ENCODE data around the gene SLC38A1.
A peak's percentile ranks its signal among the peaks of the same experiment; 100 is the strongest.

SLC38A1 gene

DNA sequence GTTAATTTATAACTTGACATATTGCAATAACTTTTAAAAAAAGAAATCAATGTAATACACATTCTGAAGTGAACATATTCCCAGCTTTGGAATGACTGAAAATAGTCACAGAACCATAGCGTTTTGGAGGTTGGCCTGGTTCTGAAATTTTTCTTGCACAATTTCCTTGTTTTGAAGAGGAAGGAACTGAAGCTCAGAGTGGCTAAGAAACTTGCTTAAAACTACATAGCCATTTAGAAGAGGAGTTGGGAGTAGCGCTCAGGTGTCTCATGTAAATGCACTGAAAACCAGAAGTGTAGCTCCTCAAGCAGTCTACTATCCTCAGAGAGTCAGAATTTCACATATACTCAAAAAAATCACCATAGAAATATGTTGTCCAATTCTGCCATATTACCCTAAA lies 41.2 kb downstream of the SLC38A1 start:
- no peak for DNase-seq

DNA sequence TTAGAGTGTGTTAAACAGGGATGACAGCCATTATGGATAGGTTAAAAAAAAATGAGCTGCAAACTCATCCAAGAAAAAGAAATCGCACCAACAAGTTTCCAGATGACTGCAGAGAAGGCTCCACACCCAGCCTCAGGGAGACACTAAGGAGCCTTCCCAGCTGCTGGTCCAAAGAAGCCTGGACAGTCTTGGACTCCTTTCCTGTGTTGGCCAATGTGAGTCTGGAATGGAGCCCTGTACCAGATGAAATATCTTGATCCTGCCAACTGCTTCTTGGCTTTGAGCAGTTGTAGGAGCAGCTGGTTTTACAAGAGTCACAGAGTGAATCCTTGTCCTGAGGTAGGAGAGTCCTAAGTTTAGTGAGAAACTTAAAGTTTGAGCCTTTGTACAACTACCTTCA lies 44.5 kb downstream of the SLC38A1 start:
- no peak for DNase-seq

DNA sequence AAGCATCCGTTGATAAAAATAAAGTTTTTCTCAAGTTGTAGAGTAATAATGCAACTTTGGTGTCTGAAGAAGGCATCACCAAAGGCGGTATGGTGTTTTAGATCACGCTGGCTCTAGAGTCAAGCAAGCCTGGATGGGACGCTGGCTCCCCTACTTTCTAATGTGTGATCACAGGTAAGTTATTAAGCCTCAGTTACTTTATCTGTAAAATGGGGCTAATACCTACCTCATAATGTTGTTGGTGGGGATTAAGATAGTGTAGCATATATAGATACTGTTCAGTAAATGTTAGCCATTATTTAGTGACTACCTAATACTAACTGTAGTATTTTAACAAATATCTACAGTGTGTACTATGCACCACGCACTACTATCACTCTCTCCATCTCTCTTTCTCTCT lies 45.8 kb downstream of the SLC38A1 start:
- no peak for DNase-seq

DNA sequence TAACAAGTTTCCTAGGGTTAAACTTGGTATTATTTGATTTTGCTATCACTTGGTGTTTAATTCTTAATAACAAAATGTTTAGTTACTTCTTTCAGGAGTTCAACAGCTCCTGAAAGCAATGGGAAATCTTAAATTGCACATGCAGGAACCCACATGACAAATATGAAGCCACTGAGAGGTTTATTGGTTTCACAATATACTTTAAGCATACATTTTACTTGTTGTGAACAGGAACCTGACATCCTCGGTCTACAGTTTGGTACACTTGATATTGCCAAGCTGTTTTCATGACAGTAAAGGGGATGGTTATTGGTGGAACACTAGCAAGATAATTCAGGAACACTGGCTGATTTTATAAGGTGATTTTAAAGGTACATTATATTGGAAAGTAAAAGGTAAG lies 46.2 kb downstream of the SLC38A1 start:
- peak; percentile 47 for DNase-seq

DNA sequence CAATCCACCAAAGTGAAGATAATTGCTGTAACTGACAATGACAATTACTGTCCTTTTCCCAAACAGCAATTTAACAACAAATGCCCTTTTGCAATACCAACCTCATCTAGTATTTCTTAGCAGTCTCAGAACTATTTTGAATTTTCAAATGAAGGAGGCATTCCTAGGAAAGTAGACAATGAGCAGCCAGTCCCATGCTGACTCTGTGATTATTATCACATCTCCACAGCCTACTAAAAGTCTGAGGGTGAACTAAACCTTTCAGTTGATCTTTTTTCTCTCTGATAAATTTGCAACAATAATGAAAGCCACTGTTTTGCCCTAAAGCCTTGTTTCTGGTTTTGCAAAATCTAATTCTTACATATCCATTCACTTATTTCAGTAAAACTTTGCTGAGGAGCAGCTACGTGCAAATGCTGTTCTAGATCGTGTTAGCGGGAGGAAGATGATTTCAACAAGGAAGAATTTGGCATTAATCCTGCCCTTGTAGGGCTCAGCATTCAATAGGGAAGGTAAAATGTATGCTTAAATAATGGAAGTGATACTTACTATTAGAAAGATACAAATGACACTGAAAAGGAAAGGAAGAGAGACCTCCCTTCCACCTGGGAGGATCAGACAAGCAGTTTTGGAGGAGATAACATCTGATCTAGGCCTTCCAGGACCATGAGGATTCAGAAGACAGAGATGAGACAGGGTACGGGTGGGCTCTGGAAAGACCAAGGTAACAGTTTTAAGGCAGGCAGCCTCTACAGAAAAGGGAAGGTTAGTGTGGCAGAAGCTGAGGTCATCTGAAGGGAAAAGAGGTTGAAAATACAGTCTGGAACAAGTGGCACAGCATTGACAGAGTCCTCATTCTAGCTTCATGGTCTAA lies 47.4 kb downstream of the SLC38A1 start:
- no peak for DNase-seq

DNA sequence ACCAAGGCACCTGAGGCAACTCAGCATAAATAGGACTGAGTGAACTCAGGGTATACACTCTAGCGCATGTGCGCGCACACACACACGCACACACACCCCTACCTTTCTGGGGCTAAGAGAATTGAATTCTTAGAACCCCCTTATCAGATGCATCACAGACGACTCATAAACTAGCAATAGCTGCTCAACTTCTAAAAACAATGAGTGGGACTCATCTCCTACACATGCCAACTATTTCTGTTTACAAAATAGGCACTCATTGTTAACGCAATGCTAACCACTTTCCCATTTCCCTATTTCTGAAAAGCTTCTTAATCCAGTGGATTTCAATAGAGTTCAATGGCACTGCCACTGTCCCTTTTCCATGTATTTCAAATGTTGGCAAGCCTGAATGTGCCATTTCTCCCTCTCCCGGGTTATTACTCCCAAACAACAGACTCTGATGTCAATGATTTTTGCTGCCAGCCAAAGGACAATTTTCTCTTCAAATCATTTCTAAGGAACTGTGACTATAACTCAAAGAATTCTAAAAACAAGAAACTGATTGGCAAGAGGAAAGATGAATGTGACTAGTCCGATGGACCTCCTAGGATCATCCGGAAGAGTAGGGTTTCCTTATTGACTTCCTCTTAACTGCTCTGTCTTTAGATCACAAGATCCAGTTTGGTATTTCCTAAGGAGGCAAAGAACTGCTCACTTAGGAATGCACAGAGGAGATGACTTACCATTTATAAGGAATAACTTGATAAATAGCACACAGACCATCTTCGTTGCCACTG lies 48.8 kb downstream of the SLC38A1 start:
- peak; percentile 67 for DNase-seq

DNA sequence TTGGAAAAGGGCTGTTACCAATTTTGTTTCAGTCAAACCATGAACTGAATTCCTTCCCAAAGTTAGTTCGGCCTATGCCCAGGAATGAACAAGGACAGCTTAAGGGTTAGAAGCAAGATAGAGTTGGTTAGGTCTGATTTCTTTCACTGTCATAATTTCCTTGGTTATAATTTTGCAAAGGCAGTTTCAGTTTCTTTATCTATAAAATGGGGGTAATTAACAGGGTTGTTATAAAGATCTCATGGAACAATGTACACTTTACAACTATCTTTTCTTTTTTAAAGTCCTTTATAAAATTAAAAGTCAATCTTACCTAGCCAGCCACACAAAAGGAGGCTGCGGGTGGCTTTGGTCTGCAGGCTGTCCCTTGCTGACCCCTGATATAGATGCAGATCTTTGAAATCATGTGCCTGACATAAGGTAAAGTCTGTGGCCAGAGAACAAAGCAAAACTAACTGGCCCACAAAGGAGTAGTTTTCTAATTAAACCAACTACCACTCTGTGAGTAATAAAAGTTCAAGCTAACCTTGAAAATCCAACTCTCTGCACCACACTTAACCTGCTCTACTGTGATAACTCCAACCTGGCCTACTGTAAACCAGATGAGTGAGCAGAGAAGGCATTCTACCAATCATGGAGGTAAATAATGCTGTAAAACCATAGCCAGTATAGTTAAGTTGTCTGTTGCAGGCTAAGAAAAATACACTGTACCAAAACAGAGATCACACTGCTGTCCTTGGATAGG lies 49.5 kb downstream of the SLC38A1 start:
- DNase-seq: no peak

DNA sequence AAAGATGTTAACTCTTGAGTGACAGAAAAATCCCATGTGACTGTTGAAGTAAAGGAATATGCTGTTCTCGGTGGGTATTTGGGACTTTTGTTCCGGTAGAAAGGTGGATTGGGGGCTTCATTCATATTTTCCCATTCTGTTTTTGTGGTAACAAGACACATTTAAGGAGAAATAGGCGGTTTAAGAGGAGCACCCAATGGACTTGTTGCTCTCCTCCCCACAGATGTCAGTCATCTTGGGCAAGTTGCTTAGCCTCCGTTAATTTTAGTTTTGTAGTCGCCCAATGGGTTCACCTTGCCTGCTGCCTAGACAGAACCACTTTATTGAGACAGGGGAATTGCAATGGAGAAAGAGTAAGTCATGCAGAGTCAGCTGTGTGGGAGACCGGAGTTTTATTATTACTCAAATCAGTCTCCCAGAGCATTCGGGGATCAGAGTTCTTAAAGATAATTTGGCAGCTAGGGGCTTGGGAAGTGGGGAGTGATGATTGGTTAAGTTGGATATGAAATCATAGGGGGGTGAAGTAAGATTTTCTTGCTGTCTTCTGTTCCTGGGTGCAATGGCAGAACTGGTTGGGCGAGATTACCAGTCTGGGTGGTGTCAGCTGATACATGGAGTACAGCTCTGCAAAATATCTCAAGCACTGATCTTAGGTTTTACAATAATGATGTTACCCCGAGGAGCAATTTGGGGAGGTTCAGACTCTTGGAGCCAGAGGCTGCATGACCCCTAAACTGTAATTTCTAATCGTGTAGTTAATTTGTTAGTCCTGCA lies 50.3 kb downstream of the SLC38A1 start:
- peak; percentile 47 for DNase-seq

DNA sequence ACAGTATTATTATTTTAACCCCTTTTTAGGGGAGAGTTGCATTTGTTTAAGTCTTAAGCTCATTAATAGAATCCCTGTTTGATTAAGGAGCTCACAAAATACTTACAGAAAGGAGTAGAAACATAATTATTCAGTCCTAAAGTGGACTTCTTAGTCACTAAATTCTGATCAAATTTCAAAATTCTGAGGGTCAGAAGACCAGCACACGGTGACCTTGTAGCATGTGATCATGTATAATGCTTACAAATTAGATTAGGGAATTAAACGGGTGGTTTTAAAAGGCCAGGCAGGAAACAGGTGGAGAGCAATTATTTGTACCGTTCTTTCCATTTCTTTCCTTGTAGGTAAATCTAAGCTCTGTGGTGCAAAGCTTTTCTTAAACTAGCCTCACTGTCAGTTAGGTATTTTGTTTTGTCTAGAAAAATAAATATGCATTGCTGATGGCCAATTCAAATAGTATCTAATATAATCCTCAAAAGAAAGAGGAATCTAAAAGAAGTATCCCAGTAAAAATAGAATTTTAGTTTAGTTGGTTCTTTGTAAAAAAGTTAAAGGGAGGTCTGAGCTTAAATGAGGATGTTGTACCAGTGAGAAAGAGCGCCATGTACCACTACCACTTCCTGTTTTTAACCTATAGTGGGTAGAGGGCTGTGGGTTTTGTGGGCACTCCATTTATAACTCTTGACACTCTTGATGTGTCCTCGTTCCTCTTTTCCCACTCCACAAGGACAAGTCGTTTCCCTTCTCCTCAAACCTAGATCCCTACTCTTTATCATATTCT lies 51.1 kb downstream of the SLC38A1 start:
- peak; percentile 77 for DNase-seq

DNA sequence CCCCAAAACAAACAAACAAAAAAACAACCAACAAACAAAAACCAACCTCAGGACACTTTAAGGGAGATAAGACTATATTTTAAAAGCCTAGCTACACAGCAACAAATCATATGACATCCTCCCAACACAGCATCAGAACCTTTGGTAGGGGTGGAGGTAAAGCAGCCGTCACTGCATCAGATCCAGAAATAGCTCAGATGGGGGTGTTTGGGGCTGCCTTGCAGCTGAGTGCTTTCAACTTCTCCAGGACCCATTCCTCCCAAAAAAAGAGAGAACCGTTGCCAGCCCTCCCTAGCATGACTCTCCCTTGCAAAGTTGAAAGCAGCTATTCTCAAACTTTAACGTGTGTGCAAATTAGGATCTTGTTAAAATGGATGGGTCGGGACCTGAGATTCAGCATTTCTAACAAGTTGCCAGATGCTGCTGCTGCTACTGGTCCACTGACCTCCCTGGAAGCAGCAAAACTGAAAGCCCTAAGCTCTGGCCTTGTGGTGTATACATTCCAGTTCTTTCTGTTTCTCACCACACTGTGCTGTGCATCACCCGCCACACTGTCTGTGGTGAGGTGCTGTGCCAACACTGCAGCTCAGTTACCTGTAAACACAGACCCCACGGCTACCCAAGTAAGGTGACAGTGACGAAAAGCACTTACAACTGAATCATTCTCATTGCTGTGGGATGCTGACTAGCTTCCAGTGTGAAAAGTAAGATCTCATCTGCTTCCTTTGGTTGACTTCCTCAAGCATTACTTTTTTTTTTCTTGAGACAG lies 54.0 kb downstream of the SLC38A1 start:
- DNase-seq: peak; percentile 92

DNA sequence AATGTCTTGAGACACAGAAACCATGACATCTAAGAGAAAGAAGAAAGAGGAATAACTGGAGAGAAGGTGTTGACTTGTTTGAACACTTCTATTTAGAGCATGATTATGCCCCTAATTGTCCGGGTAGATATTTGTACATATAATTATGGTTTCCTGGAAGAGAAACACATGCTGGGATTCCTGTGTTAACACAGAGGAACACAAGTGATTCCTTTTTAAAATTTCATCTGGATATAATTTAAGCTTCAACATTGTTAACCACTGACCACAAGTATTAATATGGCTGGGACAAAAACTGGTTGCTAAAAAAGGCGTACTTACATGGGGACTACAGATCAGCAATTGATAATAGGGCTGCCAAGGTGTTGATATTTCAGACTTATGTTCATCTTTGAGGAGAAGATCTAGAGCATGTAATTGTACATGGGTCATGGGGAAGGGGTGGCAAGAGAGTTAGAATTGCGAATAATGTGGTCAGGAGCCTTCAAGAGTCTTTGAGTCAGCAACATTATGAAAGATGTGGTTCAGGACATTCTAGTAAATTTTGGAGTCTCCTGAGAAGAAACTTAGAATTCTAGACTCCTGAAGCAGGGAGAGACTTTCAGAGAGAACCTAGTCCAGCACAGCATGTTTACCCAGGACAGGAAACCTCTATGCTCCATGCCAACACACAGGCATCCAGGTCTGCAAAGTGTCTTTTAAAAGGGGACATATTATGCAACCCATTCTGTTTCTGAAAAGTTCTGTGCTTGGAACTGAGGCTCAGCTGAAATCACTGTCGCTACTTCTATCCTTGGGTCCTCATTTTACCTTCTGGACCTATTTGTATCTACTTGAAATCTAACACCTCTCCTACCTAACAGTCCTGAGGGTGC lies 56.5 kb downstream of the SLC38A1 start:
- DNase-seq: no peak

DNA sequence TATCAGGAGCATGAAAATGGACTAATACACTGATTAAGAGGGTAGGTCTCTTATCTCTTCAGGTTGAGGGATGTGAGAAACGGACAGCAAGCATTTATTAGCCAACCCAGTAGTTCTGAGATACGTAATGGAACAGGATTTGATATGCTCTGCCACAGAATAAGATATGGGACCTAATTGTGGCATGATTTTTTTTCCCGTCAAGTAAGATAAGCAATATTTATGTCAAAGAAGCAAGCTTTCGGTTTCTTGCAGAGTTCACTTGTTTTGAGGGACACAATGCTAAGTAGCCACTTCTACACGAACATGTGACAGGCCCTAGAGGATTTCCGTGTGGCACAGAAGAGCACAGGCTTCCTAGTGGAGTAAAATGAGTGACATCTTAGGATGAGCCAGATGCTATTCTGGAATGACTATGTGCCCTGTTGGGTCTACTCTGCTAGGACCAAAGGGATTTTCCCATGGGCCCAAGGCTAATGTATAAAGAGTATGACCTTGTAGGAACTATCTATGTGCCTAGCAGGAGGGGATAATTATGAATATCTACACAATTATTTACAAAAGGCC lies 57.9 kb downstream of the SLC38A1 start:
- no peak for DNase-seq

DNA sequence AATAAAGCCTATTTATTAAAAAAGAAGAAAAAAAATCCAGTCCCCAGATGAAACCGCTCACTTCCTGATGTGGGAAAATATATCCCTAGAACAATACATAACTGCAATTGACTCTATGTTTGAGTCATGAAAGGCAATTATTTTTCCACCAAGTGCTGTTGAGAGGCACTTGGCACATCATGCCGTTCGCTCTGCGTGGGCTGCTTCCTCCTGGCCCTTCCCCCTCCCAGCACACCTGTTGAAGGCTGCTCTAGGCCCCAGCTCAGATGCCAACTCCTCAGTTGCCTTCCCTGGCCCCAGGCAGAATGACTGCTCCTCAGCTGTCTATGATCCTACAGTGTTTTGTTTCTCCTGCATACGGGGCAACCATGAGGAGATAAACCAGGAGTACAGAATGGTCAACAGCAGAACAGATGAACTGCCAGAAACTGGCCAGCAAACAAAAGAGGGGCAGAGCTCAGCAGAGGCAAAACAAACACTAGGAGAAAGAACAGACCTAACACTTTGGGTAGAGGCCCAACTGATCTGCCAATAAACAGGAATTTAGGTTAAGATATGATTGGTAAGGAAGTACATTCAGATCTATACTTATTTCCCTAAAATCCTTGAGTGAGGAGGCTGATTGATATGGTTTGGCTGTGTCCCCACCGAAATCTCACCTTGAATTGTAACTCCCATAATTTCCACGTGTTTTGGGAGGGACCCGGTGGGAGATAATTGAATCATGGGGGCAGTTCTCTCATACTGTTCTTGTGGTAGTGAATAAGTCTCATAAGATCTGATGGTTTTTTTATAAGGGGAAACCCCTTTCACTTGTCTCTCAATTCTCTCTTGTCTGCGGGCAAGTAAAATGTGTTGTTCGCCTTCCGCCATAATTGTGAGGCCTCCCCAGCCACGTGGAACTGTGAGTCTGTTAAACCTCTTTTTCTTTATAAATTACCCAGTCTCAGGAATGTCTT lies 58.6 kb downstream of the SLC38A1 start:
- peak; percentile 75 for DNase-seq

DNA sequence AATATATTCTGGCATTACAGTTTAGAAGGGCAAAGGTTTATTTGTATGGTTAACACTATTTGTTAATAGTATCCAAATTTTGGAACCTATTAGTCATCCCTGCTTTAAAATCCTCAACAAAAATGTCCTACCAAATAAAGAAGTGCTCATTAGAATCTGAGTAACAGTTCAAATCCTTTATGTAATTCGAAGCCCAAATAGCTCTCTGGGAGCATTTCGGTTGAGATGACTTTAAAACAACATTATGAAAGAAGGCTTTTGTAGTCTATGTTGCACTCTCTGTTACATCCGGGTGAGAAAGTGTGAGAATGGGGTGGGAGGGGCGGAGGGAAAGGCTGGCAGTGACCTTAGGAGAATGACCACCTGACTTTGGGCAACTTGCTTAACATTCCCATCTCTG lies 59.7 kb downstream of the SLC38A1 start:
- no peak for DNase-seq

DNA sequence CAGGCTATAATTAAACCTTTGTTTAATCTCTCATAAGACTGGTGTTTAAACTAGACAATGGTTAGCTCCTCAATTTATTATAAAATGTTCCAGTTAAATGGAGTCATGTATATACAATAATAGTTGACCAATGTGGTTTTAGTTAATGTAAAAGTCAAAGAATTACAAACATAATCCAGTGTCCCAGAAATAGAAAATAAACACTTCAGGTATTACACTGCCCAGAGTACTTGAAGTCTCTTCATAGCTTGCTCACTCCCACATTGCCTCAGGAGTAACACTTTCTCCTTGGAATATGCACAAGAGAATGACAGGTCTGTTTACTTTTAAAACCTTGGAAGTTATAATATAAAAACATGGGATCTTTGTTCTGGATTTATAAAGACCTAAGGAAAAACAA lies 60.5 kb downstream of the SLC38A1 start:
- DNase-seq: no peak

DNA sequence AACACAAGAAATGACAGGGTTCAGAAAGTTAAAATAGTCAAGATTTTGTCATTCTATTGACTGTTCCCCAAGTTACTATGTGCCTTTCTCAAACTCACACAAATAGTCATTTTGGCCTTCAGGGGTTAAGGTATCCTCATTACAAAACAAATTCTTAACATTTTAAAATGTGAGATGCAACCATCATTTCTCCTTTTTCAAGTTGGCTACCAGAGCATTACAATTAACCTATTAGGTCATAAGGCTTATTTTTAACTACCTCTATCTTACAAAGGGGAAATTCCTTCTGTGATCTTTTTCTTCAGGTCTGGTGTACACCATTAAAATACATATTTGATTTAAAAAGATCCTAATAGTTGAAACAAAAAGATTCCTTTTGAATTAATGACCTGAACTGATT lies 61.2 kb downstream of the SLC38A1 start:
- DNase-seq: no peak

DNA sequence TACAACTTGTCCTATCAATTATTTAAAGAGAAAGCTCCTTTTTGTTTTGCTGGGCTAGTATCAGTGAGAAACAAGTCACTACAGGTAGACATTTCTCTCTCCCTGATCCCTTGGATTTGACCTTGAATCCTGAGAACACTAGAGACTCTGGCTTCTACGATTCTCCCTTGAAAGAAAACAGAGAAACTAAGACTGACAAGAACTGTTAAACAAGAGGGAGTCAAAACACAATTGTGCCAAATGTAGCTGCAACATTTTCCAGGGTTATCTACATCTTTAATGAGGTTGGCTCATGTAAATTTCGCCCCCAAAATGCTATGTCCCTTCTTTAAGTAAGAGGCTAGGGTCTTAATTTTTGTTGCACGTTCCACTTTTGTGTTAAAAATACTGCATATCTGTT lies 62.4 kb downstream of the SLC38A1 start:
- no peak for DNase-seq

DNA sequence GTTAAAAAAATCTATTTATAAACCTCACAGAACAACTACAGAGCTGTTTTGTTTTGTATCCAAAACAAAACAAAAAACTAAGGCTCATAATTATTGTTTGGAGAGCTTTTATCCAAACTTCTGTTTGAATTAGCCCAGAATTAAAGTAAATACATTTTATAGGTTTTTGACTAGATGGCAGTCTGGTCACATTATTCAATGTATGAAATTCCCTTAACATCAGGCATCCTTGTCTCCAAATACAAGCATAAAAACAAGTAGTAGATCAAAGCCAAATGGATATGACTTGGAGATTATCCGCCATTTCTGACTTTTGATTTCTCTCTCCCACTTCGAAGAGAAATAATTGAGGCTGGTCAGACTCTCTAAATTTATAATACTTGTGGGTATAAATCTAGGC lies 63.5 kb downstream of the SLC38A1 start:
- DNase-seq: no peak
